SU-DHL-6 (cell line): ENCODE results near the gene EIF4H.

Experiments used
- EZH2phosphoT487 ChIP-seq: fragments of 200-600 bp; sonication (generic), shearing (Covaris generic); conservative IDR thresholded peaks from 2 replicates; pipeline ENCODE4 v1.6.1; 2018; ENCODE audit warnings: mild to moderate bottlenecking, antibody characterized with exemption, low read length, moderate library complexity, mixed read lengths
- TF ChIP-seq, protein P1 (sequence below): fragments of 200-600 bp; sonication (generic); IDR thresholded peaks from one replicate; pipeline ENCODE4 v1.5.1; 2017; ENCODE audit warnings: antibody characterized with exemption, mild to moderate bottlenecking, low read length, moderate library complexity; ENCODE audit not compliant: insufficient read depth, poor library complexity, severe bottlenecking

DNA sequence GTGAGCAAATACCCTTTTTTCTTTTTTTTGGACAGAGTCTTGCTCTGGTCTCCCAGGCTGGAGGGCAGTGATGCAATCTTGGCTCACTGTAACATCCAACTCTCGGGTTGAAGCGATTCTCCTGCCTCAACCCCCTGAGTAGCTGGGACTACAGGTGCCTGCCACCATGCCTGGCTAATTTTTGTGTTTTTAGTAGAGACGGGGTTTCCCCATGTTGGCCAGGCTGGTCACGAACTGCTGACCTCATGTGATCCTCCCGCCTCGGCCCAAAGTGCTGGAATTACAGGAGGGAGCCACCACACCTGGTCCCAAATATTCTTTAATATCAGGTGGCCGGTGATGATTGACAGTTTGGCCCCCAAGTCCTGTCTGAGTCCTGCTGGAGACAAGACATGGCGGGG lies 42.2 kb downstream of the EIF4H start:
- TF ChIP-seq, protein P1, sequence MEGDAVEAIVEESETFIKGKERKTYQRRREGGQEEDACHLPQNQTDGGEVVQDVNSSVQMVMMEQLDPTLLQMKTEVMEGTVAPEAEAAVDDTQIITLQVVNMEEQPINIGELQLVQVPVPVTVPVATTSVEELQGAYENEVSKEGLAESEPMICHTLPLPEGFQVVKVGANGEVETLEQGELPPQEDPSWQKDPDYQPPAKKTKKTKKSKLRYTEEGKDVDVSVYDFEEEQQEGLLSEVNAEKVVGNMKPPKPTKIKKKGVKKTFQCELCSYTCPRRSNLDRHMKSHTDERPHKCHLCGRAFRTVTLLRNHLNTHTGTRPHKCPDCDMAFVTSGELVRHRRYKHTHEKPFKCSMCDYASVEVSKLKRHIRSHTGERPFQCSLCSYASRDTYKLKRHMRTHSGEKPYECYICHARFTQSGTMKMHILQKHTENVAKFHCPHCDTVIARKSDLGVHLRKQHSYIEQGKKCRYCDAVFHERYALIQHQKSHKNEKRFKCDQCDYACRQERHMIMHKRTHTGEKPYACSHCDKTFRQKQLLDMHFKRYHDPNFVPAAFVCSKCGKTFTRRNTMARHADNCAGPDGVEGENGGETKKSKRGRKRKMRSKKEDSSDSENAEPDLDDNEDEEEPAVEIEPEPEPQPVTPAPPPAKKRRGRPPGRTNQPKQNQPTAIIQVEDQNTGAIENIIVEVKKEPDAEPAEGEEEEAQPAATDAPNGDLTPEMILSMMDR, result no peak
- no peak for TF ChIP-seq EZH2phosphoT487
